HepG2 (cell line): ENCODE measurements around the gene GPX1. TPM values are rescaled to one million over a fixed set of nuclear protein-coding genes. Genes with fewer than 3 reads are reported as not detected.

Experiments
- AHR ChIP-seq: IDR thresholded peaks from 2 replicates; pipeline ENCODE4 v1.6.1; 2018; ENCODE audit warnings: missing genetic modification reagents, missing compliant biosample characterization
- CHCHD3 ChIP-seq: sonication (generic); formaldehyde crosslinking; IDR thresholded peaks from 2 replicates; pipeline ENCODE4 v1.8.0; 2022; ENCODE audit warnings: mild to moderate bottlenecking, missing genetic modification reagents, moderate library complexity
- DBP ChIP-seq: sonication (generic); formaldehyde crosslinking; IDR thresholded peaks from 2 replicates; pipeline ENCODE4 v1.4.0; 2020; ENCODE audit warnings: missing genetic modification reagents; ENCODE audit errors: not compliant biosample characterization
- DMAP1 ChIP-seq: IDR thresholded peaks from 2 replicates; pipeline ENCODE4 v1.6.1; 2016
- FOXA3 ChIP-seq: IDR thresholded peaks from 2 replicates; pipeline ENCODE4 v1.6.1; 2016; ENCODE audit warnings: missing genetic modification reagents, missing compliant biosample characterization
- FOXK2 ChIP-seq: fragments of 450-650 bp; IDR thresholded peaks from 2 replicates; pipeline ENCODE4 v1.6.1; 2016
- GABPA ChIP-seq, 2 experiments: IDR thresholded peaks; 2 replicates each; pipeline ENCODE4 v1.6.1; 2011 to 2016; ENCODE audit warnings: low read depth in 2 of 2, low read length in 1 of 2, missing biosample characterization in 1 of 2, missing genetic modification characterization in 1 of 2
- KDM3A ChIP-seq: IDR thresholded peaks from 2 replicates; pipeline ENCODE4 v1.6.1; 2018; ENCODE audit warnings: low read depth, missing compliant biosample characterization
- KLF13 ChIP-seq: sonication (generic); formaldehyde crosslinking; IDR thresholded peaks from 2 replicates; pipeline ENCODE4 v1.4.0; 2020; ENCODE audit warnings: mild to moderate bottlenecking, missing genetic modification reagents
- RNF2 ChIP-seq: fragments of 450-650 bp; conservative IDR thresholded peaks from 2 replicates; pipeline ENCODE4 v1.6.1; 2016; ENCODE audit warnings: low read depth
- RXRA ChIP-seq: sonication (generic); formaldehyde crosslinking; IDR thresholded peaks from 2 replicates; pipeline ENCODE4 v1.5.1; 2020; ENCODE audit warnings: missing genetic modification reagents
- SETDB1 ChIP-seq: sonication (generic); formaldehyde crosslinking; IDR thresholded peaks from 2 replicates; pipeline ENCODE4 v1.5.1; 2020; ENCODE audit warnings: missing genetic modification reagents, mild to moderate bottlenecking, borderline replicate concordance
- SMAD1 ChIP-seq: sonication (generic); formaldehyde crosslinking; IDR thresholded peaks from 2 replicates; pipeline ENCODE4 v1.4.0; 2020; ENCODE audit warnings: missing genetic modification reagents, low read depth, mild to moderate bottlenecking, borderline replicate concordance
- SP2 ChIP-seq: sonication (generic); formaldehyde crosslinking; IDR thresholded peaks from 2 replicates; pipeline ENCODE4 v1.5.1; 2020; ENCODE audit warnings: mild to moderate bottlenecking, missing genetic modification reagents
- TCF7L2 ChIP-seq: IDR thresholded peaks from 2 replicates; pipeline ENCODE4 v1.6.1; 2011; ENCODE audit warnings: mild to moderate bottlenecking, low read depth, low read length, moderate library complexity
- U2AF1 ChIP-seq: fragments of 200-400 bp; formaldehyde crosslinking; optimal IDR thresholded peaks from 2 replicates; pipeline ENCODE3; 2017; ENCODE audit warnings: mild to moderate bottlenecking, low read depth, low read length
- ZBTB1 ChIP-seq: sonication (generic); formaldehyde crosslinking; IDR thresholded peaks from 2 replicates; pipeline ENCODE4 v1.4.0; 2020; ENCODE audit warnings: missing genetic modification reagents, borderline replicate concordance
- ZNF143 ChIP-seq: sonication (generic); formaldehyde crosslinking; IDR thresholded peaks from 2 replicates; pipeline ENCODE4 v1.4.0; 2020; ENCODE audit warnings: missing genetic modification reagents
- ZNF232 ChIP-seq: sonication (generic); formaldehyde crosslinking; IDR thresholded peaks from 2 replicates; pipeline ENCODE4 v1.4.0; 2020; ENCODE audit warnings: missing genetic modification reagents, borderline replicate concordance
- ZNF33A ChIP-seq: sonication (generic); formaldehyde crosslinking; IDR thresholded peaks from 2 replicates; pipeline ENCODE4 v1.5.1; 2020; ENCODE audit warnings: missing genetic modification reagents, mild to moderate bottlenecking, moderate library complexity, borderline replicate concordance
- ZNF720 ChIP-seq: sonication (generic); formaldehyde crosslinking; IDR thresholded peaks from 2 replicates; pipeline ENCODE4 v1.4.0; 2020; ENCODE audit warnings: missing genetic modification reagents
- ZNF724P ChIP-seq: sonication (generic); formaldehyde crosslinking; IDR thresholded peaks from 2 replicates; pipeline ENCODE4 v1.8.0; 2022; ENCODE audit warnings: missing genetic modification reagents, borderline replicate concordance
- ZNF782 ChIP-seq: sonication (generic); formaldehyde crosslinking; IDR thresholded peaks from 2 replicates; pipeline ENCODE4 v1.4.0; 2020; ENCODE audit warnings: missing genetic modification reagents, mild to moderate bottlenecking, borderline replicate concordance
- polyA plus RNA-seq, 8 experiments: library from polyadenylated mRNA; depleted of rRNA in 3 of 8; stranded (reverse) in 7 of 8; unstranded in 1 of 8; fragments of >200 nt; fragmentation: Illumina TruSeq in 4 of 8; extraction: Trizol in 4 of 8; gene quantifications; 2 replicates each; pipeline versions ENCODE4 v1.2.1 to v1.2.3, GENCODE V29; 2011 to 2016; ENCODE audit warnings: low read depth in 4 of 8, missing spikeins in 1 of 8, mixed read lengths in 1 of 8; ENCODE audit not compliant: insufficient read depth in 1 of 8
- total RNA-seq, 5 experiments: library from RNA; depleted of rRNA; stranded (reverse); fragments of >200 nt; fragmentation: Illumina TruSeq; extraction: Trizol; gene quantifications; 2 replicates each; pipeline ENCODE4 v1.2.3, GENCODE V29; 2016; ENCODE audit warnings: low read depth in 1 of 5
- TF ChIP-seq, protein P1 (sequence below): sonication (generic); formaldehyde crosslinking; IDR thresholded peaks from 2 replicates; pipeline ENCODE4 v1.4.0; 2020; ENCODE audit warnings: missing genetic modification reagents, mild to moderate bottlenecking, borderline replicate concordance

Gene GPX1
- total and polyA plus RNA-seq, 2 of the 13 experiments (the other 11 are each of a cell fraction or from before 2014, with no cell fraction given) = 149 to 168 TPM

DNA sequence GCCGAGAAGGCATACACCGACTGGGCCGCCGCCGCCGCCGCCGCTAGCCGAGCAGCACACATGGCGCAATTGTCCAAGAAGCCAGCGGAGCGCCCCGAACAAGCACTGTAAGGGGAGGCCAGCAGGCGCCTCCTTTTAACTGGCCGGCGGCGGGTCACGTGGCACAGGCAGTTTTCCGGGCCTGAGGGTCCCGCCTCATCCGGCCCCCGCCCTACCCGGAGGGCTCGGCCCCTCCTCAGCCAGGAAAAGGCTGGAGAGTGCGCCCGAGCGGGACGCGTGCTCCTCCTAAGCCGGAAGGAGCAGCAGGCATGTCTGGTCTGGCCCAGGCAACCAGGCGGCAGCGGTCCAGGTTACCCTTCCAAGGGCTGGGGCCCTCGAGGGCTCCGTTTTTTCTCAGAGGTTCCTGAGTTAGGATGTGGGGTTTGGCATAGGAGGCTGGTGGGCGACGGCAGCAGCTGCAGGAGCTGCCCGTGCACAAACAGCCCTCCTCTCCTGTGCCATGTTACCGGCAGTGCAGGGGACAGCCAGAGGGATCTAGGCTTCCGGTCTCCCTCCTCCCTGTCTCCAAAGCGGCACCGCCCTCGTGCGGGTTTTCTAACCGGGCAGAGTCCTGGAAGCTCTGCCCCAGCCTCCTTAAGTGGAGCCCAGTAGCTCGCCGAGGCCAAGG lies at the start of gene GPX1 (continued):
- TF ChIP-seq, protein P1, sequence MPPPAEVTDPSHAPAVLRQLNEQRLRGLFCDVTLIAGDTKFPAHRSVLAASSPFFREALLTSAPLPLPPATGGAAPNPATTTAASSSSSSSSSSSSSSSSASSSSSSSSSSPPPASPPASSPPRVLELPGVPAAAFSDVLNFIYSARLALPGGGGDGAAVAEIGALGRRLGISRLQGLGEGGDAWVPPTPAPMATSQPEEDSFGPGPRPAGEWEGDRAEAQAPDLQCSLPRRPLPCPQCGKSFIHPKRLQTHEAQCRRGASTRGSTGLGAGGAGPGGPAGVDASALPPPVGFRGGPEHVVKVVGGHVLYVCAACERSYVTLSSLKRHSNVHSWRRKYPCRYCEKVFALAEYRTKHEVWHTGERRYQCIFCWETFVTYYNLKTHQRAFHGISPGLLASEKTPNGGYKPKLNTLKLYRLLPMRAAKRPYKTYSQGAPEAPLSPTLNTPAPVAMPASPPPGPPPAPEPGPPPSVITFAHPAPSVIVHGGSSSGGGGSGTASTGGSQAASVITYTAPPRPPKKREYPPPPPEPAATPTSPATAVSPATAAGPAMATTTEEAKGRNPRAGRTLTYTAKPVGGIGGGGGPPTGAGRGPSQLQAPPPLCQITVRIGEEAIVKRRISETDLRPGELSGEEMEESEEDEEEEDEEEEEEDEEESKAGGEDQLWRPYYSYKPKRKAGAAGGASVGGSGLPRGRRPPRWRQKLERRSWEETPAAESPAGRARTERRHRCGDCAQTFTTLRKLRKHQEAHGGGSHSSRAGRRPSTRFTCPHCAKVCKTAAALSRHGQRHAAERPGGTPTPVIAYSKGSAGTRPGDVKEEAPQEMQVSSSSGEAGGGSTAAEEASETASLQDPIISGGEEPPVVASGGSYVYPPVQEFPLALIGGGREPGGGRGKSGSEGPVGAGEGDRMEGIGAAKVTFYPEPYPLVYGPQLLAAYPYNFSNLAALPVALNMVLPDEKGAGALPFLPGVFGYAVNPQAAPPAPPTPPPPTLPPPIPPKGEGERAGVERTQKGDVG (CRISPR knock-in tag) = no peak
- peak; percentile 78 for TF ChIP-seq KDM3A
- peak; percentile 84; the same call in 1 of the 2 replicates for TF ChIP-seq SMAD1
- TF ChIP-seq ZNF720 (CRISPR knock-in tag) = no peak
- peak; percentile 67; the same call in 1 of the 2 replicates for TF ChIP-seq ZNF232
- TF ChIP-seq FOXK2 = no peak
- TF ChIP-seq GABPA (IDR thresholded peaks at IDR 0.05; ENCODE audit: low read depth, low read length) = peak; percentile 67
- peak; percentile 91 for TF ChIP-seq GABPA (CRISPR knock-in tag; IDR thresholded peaks at IDR 0.05; ENCODE audit: low read depth)
- TF ChIP-seq SETDB1 (CRISPR knock-in tag) = no peak
- TF ChIP-seq DMAP1 (CRISPR knock-in tag) = peak; percentile 98
- TF ChIP-seq ZNF782 (CRISPR knock-in tag) = peak; percentile 29
- TF ChIP-seq U2AF1 = no peak
- no peak for TF ChIP-seq KLF13
- TF ChIP-seq AHR (CRISPR knock-in tag) = no peak
- TF ChIP-seq RNF2 = peak; percentile 87; the same call in 1 of the 2 replicates
- peak; percentile 78; the same call in 1 of the 2 replicates for TF ChIP-seq ZNF724P
- TF ChIP-seq ZBTB1 = no peak
- peak; percentile 57; the same call in 1 of the 2 replicates for TF ChIP-seq RXRA (CRISPR knock-in tag)
- TF ChIP-seq ZNF33A = no peak
- TF ChIP-seq SP2 (CRISPR knock-in tag) = peak; percentile 80
- peak; percentile 65; the same call in 1 of the 2 replicates for TF ChIP-seq FOXA3 (CRISPR knock-in tag)
- TF ChIP-seq ZNF143 = peak; percentile 62; the same call in 1 of the 2 replicates
- TF ChIP-seq DBP (CRISPR knock-in tag) = no peak
- no peak for TF ChIP-seq TCF7L2
- no peak for TF ChIP-seq CHCHD3
